RWPE1 (cell line): ENCODE data around the gene USP47.

ENCODE experiments used
- CTCF ChIA-PET: fragments of 350-600 bp; sonication (Branson Sonifier 250); formaldehyde crosslinking; extraction: SDS; loops from one replicate; lab custom pipeline; 2021; lab: Yijun Ruan, JAX
- POLR2A ChIA-PET: fragments of 400-600 bp; formaldehyde crosslinking; extraction: SDS; loops from one replicate; lab custom pipeline; 2020; ENCODE audit warnings: antibody characterized with exemption; ENCODE audit not compliant: low non-redundant PET; lab: Yijun Ruan, JAX
- DNase-seq: peaks from one replicate; pipeline ENCODE4 v3.0.0; 2012; ENCODE audit warnings: low spot score
- H3K27ac ChIP-seq: fragments of 450-650 bp; 2 replicates; pipeline ENCODE4 v1.5.1; 2017
- TF ChIP-seq, protein P1 (sequence below): fragments of 450-650 bp; conservative IDR thresholded peaks from 2 replicates; pipeline ENCODE4 v1.5.1; 2017; ENCODE audit warnings: low read depth, mild to moderate bottlenecking

USP47 gene

DNA sequence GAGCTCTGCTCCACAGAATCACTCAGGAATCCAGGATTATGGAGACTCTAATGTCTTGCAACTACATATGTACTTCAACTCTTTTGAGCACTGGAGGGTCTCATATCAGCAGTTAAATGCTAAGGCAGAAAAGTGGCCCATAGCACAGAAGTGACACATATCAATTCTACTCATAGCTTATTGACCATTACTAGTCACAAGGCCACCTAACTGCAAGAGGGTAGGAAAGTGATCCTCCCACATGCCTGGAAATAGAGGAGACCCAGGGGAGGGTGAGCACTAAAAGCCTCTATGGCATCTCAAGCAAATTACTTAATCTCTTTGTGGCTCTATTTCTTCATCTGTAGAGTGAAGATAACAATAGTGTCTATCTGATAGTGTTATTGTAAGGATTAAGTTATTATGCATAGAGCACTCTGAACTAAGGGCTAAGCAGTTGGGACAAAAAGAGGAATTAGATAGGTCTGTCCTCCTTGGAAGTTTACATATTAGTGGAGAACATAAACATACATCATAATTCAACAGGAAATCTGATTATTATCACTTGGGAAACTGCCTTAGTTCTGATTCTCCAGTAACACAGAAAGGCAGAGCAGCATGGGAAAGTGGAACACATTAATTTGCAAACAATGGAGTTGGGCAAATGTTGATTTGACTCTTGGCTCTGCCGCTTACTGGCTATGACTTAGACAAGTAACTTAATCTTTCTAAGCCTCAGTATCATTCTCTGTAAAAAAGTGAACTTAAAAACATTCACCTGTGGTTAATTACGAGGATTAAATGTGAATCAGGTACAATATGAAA, 25.1 kb upstream of the USP47 start:
- ChIA-PET POLR2A (no interaction called here), CTCF (no interaction called here)
- TF ChIP-seq, protein P1, sequence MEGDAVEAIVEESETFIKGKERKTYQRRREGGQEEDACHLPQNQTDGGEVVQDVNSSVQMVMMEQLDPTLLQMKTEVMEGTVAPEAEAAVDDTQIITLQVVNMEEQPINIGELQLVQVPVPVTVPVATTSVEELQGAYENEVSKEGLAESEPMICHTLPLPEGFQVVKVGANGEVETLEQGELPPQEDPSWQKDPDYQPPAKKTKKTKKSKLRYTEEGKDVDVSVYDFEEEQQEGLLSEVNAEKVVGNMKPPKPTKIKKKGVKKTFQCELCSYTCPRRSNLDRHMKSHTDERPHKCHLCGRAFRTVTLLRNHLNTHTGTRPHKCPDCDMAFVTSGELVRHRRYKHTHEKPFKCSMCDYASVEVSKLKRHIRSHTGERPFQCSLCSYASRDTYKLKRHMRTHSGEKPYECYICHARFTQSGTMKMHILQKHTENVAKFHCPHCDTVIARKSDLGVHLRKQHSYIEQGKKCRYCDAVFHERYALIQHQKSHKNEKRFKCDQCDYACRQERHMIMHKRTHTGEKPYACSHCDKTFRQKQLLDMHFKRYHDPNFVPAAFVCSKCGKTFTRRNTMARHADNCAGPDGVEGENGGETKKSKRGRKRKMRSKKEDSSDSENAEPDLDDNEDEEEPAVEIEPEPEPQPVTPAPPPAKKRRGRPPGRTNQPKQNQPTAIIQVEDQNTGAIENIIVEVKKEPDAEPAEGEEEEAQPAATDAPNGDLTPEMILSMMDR = no peak
- no peak for DNase-seq
- no peak overlapping the region for H3K27ac ChIP-seq

DNA sequence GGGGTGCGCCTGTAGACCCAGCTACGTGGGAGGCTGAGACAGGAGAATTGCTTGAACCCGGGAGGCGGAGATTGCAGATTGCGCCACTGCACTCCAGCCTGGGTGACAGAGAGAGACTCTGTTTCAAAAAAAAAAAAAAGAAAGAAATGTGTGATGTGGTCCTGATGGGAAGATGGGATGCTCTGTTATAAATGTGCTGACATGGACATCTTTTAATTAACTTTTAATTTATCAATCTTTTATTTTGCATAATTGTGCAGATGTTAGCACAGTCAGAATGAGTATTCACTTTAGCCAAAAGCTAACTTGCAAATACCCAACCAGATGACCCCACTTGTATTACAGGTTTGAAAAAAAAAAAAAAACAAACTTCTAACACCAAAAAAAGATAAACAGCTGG, 23.8 kb upstream of the USP47 start:
- POLR2A ChIA-PET = no interaction called here
- TF ChIP-seq, protein P1 = no peak

DNA sequence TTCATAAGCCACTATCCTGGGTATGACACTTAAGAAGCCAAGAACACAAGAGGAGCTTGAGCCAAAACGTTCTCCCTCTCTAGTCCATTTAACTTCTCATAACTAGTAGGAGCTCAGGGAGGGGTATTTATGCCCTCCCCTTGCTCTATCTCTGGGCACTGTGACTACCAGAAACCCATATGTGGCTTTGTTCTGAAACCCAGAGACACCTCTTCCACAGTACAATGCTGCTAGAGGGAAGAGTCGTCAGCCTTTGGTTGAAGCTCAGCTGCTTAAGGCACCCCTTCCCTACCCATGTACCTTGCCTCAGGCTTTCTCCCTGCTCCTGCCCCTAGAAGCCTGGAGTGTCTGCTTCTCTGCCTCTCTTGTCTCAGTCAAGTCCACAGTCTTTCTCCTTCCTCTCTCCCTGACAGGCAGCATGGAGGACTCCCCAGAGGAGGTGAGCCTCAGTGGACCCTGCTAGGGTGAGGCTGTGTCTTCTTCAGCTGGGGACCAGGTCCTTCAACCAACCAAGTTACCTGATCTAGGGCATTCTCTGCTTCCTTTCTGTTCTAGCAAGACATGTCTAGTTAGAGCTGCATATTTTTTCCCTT, 23.1 kb upstream of the USP47 start:
- ChIA-PET POLR2A (no interaction called here), CTCF (interaction anchor here (0.6 to 0.8 kb wide), 2 partner anchors 19 to 30 kb away, joined by 3 to 4 read pairs; no protein-coding TSS in a partner anchor)

More for the DNA sequence above, 23.8 kb upstream of the USP47 start:
- CTCF ChIA-PET = interaction anchor here (0.6 to 0.8 kb wide), 2 partner anchors 19 to 31 kb away, joined by 3 to 4 read pairs; no protein-coding TSS in a partner anchor
- no peak for DNase-seq
- no peak overlapping the region for H3K27ac ChIP-seq

DNA sequence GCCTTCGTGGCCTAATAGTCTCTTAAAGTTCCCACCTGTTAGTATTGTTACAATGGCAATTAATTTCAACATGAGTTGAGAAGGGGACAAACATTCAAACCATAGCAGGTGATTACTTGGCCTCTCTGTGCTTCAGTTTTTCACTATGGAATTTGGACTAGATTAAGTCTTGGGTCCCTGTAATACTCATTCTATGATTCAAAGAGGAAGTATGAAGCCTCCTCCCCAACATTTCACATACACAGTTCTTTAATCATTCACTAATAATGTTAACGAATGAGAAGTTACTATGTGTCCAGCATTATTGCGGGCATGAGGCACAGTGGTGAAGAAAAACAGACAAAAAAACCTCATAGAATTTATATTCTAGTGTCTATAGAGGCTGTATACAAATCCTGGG, 19.9 kb upstream of the USP47 start:
- DNase-seq = no peak
- TF ChIP-seq, protein P1 = no peak
- CTCF ChIA-PET = no interaction called here
- POLR2A ChIA-PET = no interaction called here
- no peak overlapping the region for H3K27ac ChIP-seq

More for the DNA sequence above, 23.1 kb upstream of the USP47 start:
- H3K27ac ChIP-seq = no peak overlapping the region
- TF ChIP-seq, protein P1 = no peak
- no peak for DNase-seq

DNA sequence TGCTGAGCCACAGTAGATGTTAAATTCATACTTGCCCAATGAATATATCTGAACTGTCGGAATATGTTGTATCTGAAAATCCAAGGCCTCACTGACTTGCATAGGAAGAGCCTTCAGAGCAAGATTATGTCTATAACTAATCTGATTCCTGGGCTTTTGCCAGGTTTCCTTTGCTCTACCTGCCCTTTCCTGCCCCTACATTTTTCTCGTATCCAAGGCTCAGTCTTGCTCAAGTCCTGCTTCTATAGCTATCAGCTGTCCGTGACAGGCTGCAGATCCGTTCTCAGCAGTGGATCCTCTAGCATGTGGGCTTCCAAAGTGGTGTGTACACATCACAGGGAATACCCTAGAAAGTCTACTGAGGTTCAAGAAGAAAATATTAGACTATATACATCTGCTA, 18.8 kb upstream of the USP47 start:
- H3K27ac ChIP-seq = no peak overlapping the region
- no peak for DNase-seq
- ChIA-PET POLR2A (no interaction called here), CTCF (no interaction called here)
- TF ChIP-seq, protein P1 = no peak

DNA sequence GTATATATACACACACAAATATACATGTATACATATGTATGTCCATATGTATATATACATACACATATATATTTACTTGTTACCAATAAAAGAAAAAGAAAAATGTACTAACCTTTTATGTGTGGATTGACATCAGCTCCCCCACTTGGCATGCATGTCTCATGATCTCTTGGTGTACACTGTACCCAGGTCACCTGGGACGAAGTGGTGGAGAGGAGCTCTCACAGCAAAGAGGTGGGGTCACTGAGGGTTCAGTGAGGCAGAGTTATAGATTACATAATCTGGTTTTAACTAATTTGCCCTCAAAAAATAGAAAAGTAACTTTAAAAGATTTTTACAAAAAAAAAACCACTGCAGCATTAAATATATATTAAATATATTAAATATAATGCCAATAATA, 15.5 kb upstream of the USP47 start:
- ChIA-PET POLR2A (no interaction called here), CTCF (interaction anchor here (0.7 kb wide), 1 partner anchor 267 kb away, joined by 3 read pairs; no protein-coding TSS in a partner anchor)
- DNase-seq = no peak
- TF ChIP-seq, protein P1 = no peak
- H3K27ac ChIP-seq = no peak overlapping the region
